Heart left ventricle (tissue), 13 donors: ENCODE measurements around the gene SHTN1.

ENCODE experiments used
- CTCF ChIP-seq, 12 donors: fragments of 200-600 bp; sonication (generic) in 4 of 12; IDR thresholded peaks; one replicate each; pipeline versions ENCODE4 v1.5.0 to v1.8.0; 2018 to 2022; ENCODE audit warnings: antibody characterized with exemption in 12 of 12, mild to moderate bottlenecking in 5 of 12
- POLR2A ChIP-seq, 2 donors: fragments of 450-650 bp; IDR thresholded peaks; one replicate each; pipeline ENCODE4 v1.6.1; 2017; ENCODE audit warnings: antibody characterized with exemption in 2 of 2, mild to moderate bottlenecking in 2 of 2, moderate library complexity in 2 of 2
- donor health status: ischemic (EF 13 %, LVEDD 7.1; RV severe dilation, severe dysfunction).
- donor health status: DM: no; HTN: yes; CAD: no.
- donor health status: DM: no; HTN: no; CAD: no.
- donor health status: ischemic (EF 25% LVEDD 6.9; RV normal size, moderate dysfunction).
- donor health status: ischemic (EF 25% LVEDD 5.7; RV mildly dilated, moderate dysfunction).
- donor health status: ischemic (EF 35%, LVEDD 5.7; RV mildly dilated, moderate dysfunction).
- donor health status: nonischemic (EF 11% LVEDD 7.7; RV severe dilation, severe dysfunction).
- donor health status: DM: yes; HTN: yes; CAD: no.
- donor health status: PGD.
- donor health status: ischemic (EF 29% LVEDD 5.4; RV normal size, mild dysfunction).
- donor health status: nonischemic (EF 23%, LVEDD 6.1; RV moderate dilation, normal function).

- TF ChIP-seq CTCF (IDR thresholded peaks at IDR 0.05) = no peak
- no peak for TF ChIP-seq POLR2A (IDR thresholded peaks at IDR 0.05)
These were observed 92.8 kb downstream of the SHTN1 start for GRCh38 chr10:116912162-116912561.
